Natural killer cell (primary cell): ENCODE results near the gene SLC29A4. TPM values are rescaled to one million over a fixed set of nuclear protein-coding genes. Genes with fewer than 3 reads are reported as not detected.

Experiments used
- ATAC-seq, 3 donors: fragments of 150-1000 bp in 2 of 3; fragments of 200-7000 bp in 1 of 3; cut with Tn5 transposase; 1 replicate in 1 of 3; 2 replicates in 2 of 3; pipeline ENCODE4 v1.10.0; 2021; ENCODE audit warnings: mild to moderate bottlenecking in 2 of 3, moderate library complexity in 2 of 3
- DNase-seq, 2 donors: peaks; one replicate each; pipeline versions ENCODE4 v3.0.0 to v3.0.0-alpha.2; 2013 to 2021; ENCODE audit warnings: mixed read lengths in 1 of 2
- H3K27ac ChIP-seq: one replicate; pipeline ENCODE4 v1.5.1; 2013; ENCODE audit warnings: mild to moderate bottlenecking, low read length
- H3K27me3 ChIP-seq: one replicate; pipeline ENCODE4 v1.6.1; 2013; ENCODE audit warnings: low read length; ENCODE audit not compliant: control insufficient read depth, insufficient read depth
- H3K36me3 ChIP-seq: one replicate; pipeline ENCODE4 v1.6.1; 2013; ENCODE audit warnings: low read length; ENCODE audit not compliant: control insufficient read depth, insufficient read depth
- H3K4me1 ChIP-seq: one replicate; pipeline ENCODE4 v1.6.1; 2013; ENCODE audit warnings: low read length; ENCODE audit not compliant: control insufficient read depth, insufficient read depth
- H3K4me3 ChIP-seq: one replicate; pipeline ENCODE4 v1.5.1; 2013; ENCODE audit warnings: low read length
- H3K9me3 ChIP-seq: one replicate; pipeline ENCODE4 v1.6.1; 2013; ENCODE audit warnings: low read length; ENCODE audit not compliant: control insufficient read depth, insufficient read depth
- H3K27ac Mint-ChIP-seq, 2 donors: one replicate each; pipeline ENCODE4 v1.8.0; 2022; ENCODE audit warnings: mild to moderate bottlenecking in 2 of 2, mixed read lengths in 2 of 2, moderate library complexity in 1 of 2
- H3K27me3 Mint-ChIP-seq, 2 donors: one replicate each; pipeline ENCODE4 v1.8.0; 2022; ENCODE audit warnings: low read depth in 2 of 2, mixed read lengths in 2 of 2
- H3K36me3 Mint-ChIP-seq: one replicate; pipeline ENCODE4 v1.8.0; 2022; ENCODE audit warnings: mixed read lengths
- H3K4me1 Mint-ChIP-seq, 2 donors: one replicate each; pipeline ENCODE4 v1.8.0; 2022; ENCODE audit warnings: mixed read lengths in 2 of 2
- H3K4me3 Mint-ChIP-seq: one replicate; pipeline ENCODE4 v1.8.0; 2022; ENCODE audit warnings: mild to moderate bottlenecking, moderate library complexity, mixed read lengths
- H3K9me3 Mint-ChIP-seq, 2 donors: one replicate each; pipeline ENCODE4 v1.8.0; 2022; ENCODE audit warnings: mixed read lengths in 2 of 2
- WGBS: methylation state at CpG from one replicate; pipeline ENCODE4 v1.1.7; 2013; ENCODE audit warnings: missing lambda C conversion rate; ENCODE audit not compliant: insufficient coverage; 5-methylcytosine and 5-hydroxymethylcytosine counted together
- intact Hi-C: fragments of 100-400 bp; cut with micrococcal nuclease; formaldehyde crosslinking; loops from one replicate; pipeline ENCODE4 v1.14.2; 2022
- total RNA-seq, 4 donors: library from RNA; stranded (reverse); fragments of 120-200 nt in 1 of 4; gene quantifications; one replicate each; pipeline versions ENCODE4 v1.2.3 to v1.2.4, GENCODE V29; 2013 to 2022
- TF ChIP-seq, protein P1 (sequence below): fragments of 200-600 bp; IDR thresholded peaks from one replicate; pipeline ENCODE4 v1.8.0; 2022; ENCODE audit warnings: antibody characterized with exemption

Gene SLC29A4
- total RNA-seq, 3 donors from 2014 or later (not counting 1 experiment from before 2014, with no cell fraction given) = 0.16 to 0.95 (median 0.40) TPM

DNA sequence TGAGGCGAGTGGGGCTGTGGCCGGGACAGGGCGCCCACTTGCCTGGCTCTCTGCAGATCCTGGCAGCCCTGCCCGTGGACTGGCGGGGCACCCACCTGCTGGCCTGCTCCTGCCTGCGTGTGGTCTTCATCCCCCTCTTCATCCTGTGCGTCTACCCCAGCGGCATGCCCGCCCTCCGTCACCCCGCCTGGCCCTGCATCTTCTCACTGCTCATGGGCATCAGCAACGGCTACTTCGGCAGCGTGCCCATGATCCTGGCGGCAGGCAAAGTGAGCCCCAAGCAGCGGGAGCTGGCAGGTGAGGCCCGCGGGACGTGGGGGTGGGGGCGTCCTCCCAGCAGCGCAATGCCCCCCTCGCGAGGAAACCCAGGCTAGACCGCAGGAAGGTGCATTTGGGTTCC lies 17.6 kb downstream of the SLC29A4 start:
- H3K4me3 Mint-ChIP-seq = no peak overlapping the region
- H3K36me3 Mint-ChIP-seq = no peaks in the 10 kb centered on the region
- H3K9me3 Mint-ChIP-seq = no peaks in the 10 kb centered on the region
- H3K27me3 Mint-ChIP-seq = peaks cover 0 to 15% of the 10 kb centered on the region in 2 donors
- WGBS = 92% methylated on average over 24 of the region's 24 CpGs
- TF ChIP-seq, protein P1, sequence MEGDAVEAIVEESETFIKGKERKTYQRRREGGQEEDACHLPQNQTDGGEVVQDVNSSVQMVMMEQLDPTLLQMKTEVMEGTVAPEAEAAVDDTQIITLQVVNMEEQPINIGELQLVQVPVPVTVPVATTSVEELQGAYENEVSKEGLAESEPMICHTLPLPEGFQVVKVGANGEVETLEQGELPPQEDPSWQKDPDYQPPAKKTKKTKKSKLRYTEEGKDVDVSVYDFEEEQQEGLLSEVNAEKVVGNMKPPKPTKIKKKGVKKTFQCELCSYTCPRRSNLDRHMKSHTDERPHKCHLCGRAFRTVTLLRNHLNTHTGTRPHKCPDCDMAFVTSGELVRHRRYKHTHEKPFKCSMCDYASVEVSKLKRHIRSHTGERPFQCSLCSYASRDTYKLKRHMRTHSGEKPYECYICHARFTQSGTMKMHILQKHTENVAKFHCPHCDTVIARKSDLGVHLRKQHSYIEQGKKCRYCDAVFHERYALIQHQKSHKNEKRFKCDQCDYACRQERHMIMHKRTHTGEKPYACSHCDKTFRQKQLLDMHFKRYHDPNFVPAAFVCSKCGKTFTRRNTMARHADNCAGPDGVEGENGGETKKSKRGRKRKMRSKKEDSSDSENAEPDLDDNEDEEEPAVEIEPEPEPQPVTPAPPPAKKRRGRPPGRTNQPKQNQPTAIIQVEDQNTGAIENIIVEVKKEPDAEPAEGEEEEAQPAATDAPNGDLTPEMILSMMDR = no peak
- ATAC-seq = no peak
- intact Hi-C loops = no loop called here
- H3K4me3 ChIP-seq = no peak overlapping the region
- no peak overlapping the region for H3K27ac Mint-ChIP-seq
- no peaks in the 10 kb centered on the region for H3K9me3 ChIP-seq
- H3K4me1 ChIP-seq = peaks cover 21% of the 10 kb centered on the region
- H3K27ac ChIP-seq = no peak overlapping the region
- H3K27me3 ChIP-seq = peaks cover 5% of the 10 kb centered on the region
- H3K36me3 ChIP-seq = no peaks in the 10 kb centered on the region
- peaks cover 7 to 23% of the 10 kb centered on the region in 2 donors for H3K4me1 Mint-ChIP-seq
- DNase-seq = no peak

DNA sequence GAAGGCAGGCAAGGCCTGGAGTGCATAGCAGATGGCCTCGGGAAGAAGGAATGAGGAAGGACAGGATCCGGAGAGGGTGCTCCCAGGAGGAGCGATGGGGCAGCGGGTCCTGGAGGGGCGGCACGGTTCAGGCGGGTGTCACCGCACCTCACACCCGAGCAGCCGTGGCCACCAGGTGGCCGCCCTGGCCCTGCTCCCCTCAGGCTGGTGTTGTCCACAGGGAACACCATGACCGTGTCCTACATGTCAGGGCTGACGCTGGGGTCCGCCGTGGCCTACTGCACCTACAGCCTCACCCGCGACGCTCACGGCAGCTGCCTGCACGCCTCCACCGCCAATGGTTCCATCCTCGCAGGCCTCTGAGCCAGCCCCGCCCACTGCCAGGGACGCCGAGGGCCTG lies 19.8 kb downstream of the SLC29A4 start:
- H3K27ac Mint-ChIP-seq = no peak overlapping the region
- ATAC-seq (no peak), DNase-seq (no peak)
- intact Hi-C loops = no loop called here
- WGBS = 79% methylated on average over 25 of the region's 25 CpGs
- Histone ChIP-seq H3K9me3 (no peaks in the 10 kb centered on the region), H3K36me3 (peaks cover 2% of the 10 kb centered on the region), H3K27me3 (no peaks in the 10 kb centered on the region), H3K4me3 (no peak overlapping the region), H3K4me1 (peaks cover 8% of the 10 kb centered on the region), H3K27ac (no peak overlapping the region)
- H3K4me3 Mint-ChIP-seq = no peak overlapping the region
- peaks cover 0 to 12% of the 10 kb centered on the region in 2 donors for H3K27me3 Mint-ChIP-seq
- H3K36me3 Mint-ChIP-seq = no peaks in the 10 kb centered on the region
- no peaks in the 10 kb centered on the region for H3K9me3 Mint-ChIP-seq
- TF ChIP-seq, protein P1 = no peak
- peaks cover 0 to 7% of the 10 kb centered on the region in 2 donors for H3K4me1 Mint-ChIP-seq

DNA sequence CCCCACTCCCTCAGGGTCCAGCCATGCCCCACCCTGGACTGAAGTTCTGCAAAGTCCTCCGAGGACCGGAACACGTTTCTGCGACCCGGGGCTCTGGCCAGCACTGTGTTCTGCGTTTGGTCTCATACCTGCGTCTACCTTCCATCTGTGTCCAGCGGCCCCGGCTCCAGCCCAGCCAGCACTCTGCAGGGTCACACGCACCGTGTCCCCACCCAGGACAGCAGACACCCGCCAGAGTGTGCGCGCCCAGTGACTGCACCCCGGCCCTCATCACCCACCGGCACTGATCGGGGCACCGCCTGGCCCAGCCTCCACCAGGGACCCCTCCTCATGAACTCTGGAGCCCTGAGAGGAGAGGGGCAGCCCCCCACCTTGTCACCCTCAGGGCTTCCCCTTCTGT lies 20.3 kb downstream of the SLC29A4 start:
- Histone ChIP-seq H3K9me3 (no peaks in the 10 kb centered on the region), H3K36me3 (peaks cover 6% of the 10 kb centered on the region), H3K27ac (no peak overlapping the region), H3K4me1 (peaks cover 3% of the 10 kb centered on the region), H3K27me3 (no peaks in the 10 kb centered on the region), H3K4me3 (no peak overlapping the region)
- WGBS = 89% methylated on average over 18 of the region's 18 CpGs
- TF ChIP-seq, protein P1 = no peak
- Mint-ChIP-seq H3K4me3 (no peak overlapping the region), H3K4me1 (peaks cover 0 to 4% of the 10 kb centered on the region in 2 donors), H3K9me3 (no peaks in the 10 kb centered on the region), H3K36me3 (no peaks in the 10 kb centered on the region), H3K27me3 (peaks cover 0 to 10% of the 10 kb centered on the region in 2 donors), H3K27ac (no peak overlapping the region)
- ATAC-seq (no peak), DNase-seq (no peak)
- intact Hi-C loops = no loop called here
